ENCODE results near the gene ENC1. TPM values are rescaled to one million over a fixed set of nuclear protein-coding genes. Genes with fewer than 3 reads are reported as not detected.

ENC1 gene
- total RNA-seq, 1 donor from 2014 or later, result 54.6 TPM

DNA sequence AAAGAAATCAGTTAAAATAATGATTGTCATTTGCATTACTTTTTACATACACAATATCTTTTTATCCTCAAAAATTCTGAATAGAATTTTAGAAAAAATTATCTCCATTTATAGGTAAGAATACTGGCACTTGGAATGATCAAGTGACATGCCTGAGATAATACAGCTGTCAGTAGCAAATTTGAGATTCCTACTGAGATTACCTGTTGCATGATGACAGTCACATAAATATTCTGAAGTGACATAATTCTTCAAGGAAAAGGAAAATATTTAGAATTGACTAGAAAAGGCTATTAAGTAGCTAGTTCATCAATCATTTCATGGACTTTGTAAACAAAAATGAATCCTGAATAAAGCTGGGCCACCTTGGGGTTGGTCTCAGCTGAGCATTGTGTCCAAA lies 15.2 kb upstream of the ENC1 start:
- no peak for DNase-seq

DNA sequence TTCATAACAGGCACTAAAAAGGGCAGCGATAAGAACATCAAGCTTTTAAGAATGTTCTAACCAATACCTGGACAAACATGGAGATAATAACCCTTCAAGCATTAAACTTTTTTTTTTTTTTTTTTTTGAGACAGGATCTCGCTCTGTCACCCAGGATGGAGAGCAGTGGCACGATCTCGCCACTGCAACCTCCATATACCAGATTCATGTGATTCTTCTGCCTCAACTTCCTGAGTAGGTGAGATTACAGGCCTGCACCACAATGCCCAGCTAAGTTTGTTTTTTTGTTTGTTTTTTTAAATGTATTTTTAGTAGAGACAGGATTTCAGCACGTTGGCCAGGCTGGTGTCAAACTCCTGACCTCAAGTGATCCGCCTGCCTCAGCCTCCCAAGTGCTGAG lies 14.7 kb upstream of the ENC1 start:
- no peak for DNase-seq

DNA sequence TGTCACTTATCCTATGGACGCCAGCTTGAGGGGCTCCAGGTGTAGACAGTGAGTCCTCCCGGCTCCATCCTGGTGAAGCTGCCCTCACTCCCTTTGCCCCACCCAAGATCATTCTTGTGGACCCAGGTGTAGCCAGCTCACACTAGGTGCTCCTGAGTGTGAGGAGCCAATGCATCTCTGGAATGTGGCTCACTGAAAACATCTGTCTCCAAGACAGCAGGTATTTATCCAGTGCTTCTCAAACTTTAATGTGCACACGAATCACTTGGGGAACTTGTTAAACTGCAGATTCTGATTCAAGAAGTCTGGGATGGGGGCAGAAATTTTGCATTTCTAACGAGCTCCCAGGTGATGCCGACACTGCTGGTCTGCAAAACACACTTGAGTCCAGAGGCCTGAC lies 13.5 kb upstream of the ENC1 start:
- DNase-seq, result no peak

DNA sequence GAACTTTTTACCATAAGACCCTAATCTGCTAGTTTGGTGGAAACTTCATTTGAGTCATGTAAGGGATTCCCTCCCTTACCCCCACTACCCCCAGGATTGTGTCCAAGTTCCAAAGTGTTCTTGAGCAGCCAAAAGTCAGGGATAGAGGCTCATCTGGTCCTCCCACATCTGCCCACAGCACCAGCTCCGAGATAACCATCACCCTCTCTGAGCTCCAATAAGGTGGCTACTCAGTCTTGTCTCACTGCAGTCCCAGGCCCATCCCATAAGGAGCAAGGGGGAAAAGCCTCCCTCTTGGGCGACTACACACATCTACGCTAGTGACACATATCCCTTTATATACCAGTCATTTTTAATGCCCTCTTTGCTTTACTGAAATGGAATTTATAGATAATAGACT lies 12.0 kb upstream of the ENC1 start:
- no peak for DNase-seq

DNA sequence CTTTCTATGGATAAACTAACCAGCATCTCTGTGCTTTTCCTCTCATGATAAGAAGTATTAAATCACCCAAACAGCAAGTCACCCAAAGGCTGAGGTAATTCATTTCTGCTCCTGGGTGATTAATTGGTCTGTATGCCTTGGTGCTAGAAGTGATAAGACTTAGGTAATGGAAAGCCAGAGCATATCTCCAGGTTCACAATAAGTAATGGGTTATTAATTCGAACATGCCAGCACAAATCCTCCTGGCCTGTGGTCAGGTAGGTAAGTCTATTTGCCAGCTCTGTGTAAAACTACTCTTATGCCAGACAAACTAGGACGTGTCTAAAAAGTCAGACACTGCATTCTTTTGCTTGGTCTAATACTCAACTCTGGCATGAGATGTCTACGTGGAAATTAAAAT lies 11.2 kb upstream of the ENC1 start:
- DNase-seq, result no peak

DNA sequence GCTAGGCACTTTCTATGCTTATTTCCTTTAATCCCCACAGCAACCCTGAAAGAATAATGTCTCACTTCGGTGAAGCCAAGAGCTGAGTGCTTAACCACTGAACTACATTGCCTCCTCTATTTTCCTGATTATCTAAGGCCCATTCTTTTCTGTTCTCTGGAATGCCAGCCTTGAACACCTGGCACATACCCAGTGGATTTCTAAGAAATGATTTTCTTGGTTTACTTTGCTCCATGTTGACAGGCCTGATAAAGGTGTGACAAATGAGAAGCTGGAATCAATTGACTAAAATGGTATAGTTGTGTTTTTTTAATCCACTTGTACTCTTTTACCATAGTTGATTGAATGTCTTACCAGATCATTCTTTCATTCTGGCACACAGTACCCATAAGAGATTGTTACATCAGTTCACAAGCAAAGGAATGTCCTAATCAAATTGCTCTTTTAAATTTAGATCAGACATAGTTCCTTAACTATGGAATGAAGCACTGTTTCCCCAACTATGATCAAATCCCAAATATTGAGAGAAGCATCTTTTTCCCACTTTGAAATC lies 9.0 kb upstream of the ENC1 start:
- DNase-seq, result no peak

DNA sequence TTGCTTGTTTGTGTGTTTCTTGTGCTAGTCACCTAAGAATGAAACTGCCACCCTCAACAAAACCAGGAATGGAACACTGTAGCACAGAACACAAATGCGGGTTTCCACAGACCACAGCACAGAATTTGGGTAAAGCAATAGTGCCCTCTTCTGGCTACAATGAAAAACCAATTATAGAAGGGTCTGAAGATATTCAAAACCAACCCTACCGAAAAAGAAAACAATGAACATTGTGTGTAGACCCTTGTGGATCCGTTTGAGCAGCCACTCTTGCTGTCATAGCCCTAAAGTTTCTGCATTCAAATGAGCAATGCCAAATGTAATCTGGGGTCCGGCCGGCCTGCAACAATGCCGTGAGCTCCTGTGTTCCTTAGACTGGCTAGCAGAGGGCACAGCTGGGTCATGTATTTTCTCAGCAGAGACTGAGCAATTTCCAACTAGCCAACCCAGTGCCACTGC lies 8.3 kb upstream of the ENC1 start:
- DNase-seq, result peak; percentile 86

DNA sequence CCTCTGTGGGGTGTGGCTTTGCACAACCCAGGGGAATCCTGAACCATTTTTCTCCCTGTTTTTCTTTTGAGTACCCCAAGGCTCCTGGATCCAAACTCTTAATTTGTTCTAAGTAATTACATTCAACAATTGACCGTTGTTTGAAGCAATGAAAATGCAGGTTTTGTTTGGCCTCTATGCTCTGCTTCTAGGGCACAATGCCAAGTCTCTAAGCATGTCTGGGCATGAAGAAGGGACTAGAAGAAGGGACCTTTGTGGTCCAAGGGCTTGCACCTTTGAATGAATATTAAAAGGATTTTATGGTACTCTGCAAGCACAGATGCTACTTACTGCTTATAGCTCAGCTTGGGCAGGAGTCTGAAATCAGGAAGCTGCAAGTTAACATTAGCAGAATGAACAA lies 6.6 kb upstream of the ENC1 start:
- DNase-seq, result no peak

DNA sequence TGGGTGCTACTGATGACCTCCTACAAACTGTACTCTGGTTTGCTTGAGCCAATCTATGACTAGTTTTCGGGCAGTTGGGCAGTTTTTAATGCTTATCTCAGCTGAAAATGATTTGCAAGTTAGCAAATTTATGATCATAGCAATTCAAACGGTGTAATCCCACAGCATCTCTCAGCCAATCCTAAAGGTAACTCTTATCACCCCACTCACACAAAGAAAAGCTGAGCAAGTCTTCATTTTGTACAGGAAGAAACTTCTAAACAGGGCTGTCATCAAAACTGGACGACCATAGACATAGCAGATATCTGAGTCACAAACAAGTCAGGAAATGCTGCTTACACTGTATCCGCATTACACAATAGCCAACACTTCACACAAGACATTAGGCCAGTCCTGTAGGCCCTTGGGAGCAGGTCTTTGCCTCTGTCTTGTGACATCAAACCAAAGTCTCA lies 2.6 kb upstream of the ENC1 start:
- DNase-seq, result no peak

DNA sequence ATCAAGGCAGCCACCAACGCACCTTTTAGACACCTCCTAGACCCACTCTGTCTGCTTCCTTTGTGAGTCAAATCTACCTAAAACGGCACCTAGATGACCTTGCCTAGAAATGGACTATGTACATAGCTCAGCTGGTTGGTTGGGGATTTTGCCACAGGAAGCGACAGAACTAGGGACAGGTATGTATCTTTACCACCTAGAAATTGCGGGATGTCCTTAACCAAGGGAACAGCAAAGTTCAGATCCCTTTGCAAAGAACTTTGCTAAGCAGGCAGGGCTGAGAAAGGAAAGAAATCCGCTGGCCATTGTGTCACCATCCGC lies 2.0 kb upstream of the ENC1 start:
- DNase-seq, result no peak

DNA sequence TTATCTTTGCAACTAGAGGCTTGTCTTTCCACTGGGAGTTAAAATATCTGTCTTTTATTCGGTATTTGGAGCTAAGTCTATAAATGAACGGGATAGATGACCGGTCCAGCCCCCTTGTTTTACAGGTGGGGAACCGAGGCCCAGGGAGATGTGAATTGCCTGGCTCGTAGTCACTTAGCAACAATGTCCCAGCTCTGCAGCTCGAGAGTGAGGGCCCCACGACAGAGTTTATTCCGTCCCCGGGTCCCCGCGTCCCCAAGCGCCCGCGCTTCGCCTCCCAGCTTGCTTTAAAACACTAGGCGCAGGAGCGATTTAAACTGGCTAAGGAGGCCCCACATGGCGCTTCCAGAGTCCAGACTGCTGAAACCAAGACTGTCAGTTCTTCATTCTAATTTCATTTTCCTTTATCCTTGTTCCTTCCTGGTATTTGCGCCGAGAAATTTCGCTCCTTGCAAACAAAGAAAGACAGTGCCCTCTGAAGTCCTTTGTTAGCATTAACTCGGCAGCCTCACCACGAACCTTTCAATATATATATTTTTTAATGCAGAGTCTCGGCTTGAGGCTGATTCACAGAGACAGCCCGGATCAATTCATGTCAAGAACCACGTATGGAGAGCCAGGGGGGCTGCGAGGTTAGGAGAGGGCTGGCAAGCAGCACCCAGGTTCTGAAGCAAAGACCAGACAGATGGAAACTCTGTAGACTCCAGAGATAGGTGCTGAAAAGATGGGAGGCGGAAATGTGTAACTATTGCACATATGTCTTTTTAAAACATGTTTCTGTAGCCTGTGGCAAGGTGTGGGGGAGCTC lies 1.4 kb upstream of the ENC1 start:
- peak; percentile 93 for DNase-seq

DNA sequence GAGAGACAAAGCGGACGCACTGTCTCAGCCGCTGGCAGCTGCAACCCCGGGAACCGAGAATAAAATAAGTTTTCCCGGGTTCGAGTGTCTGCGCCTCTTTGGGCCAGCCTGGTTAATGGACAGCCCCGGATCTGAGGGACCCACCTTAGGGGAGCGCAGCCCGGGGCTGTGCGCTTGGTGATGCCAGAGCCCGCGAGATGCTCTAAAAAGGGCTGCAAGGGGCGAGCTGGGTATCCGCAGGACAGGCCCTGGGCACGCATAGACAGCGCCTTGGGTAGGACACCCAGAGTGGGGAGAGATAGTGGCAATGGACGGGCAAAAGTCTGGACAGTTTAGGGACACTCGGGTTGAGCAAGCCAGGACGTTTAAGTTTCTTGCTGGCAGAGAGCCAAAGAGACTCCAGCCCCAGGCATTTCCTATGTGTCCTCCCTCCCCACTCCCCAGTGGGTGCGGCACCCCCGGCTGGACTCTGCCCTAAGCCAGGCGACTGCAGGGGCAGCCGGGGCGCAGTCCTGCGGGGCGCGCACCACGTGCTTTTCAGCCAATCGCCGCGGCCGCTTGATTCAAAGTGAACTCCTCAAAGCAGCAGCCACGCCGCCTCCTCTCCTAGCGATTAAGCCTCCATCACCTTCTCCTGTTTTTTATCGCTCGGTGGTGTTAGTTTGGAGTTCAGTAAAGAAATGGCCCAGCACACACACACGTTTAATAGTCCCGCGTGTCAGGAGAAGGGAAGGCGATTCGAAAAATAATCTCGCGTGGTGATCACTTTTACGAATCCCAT lies 616 bp upstream of the ENC1 start:
- DNase-seq, result peak; percentile 87

DNA sequence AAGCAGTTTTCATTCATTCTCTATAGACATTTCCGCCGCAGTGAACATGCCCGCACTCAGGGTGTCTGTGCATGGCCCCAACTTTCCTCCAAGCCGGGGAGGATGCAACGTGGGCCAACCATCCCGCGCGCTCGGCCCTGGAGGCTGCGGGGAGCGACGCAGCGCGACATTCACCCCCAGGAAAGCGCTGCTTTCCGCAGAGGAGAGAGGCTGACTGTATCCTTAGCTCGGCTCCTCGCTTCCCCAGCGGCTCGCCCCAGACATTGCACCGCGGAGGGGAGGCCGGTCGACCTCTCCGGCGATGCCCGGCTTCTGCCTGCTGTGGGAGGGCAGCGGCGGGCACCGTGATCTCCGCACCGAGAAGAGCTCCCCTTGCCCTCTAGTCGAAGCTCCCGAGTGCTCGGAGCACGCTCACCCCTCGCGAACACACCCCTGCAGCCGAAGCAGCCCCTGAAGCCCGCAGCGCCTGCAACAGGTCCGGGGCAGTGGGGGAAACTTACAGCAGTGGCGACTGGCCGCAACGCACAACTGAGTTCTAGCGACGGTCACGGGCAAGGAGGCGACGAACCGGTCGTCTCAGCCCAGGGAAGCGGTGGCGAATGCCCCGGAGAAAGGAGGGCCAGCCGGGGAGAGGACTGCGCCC lies 600 bp downstream of the ENC1 start:
- DNase-seq, result peak; percentile 46

DNA sequence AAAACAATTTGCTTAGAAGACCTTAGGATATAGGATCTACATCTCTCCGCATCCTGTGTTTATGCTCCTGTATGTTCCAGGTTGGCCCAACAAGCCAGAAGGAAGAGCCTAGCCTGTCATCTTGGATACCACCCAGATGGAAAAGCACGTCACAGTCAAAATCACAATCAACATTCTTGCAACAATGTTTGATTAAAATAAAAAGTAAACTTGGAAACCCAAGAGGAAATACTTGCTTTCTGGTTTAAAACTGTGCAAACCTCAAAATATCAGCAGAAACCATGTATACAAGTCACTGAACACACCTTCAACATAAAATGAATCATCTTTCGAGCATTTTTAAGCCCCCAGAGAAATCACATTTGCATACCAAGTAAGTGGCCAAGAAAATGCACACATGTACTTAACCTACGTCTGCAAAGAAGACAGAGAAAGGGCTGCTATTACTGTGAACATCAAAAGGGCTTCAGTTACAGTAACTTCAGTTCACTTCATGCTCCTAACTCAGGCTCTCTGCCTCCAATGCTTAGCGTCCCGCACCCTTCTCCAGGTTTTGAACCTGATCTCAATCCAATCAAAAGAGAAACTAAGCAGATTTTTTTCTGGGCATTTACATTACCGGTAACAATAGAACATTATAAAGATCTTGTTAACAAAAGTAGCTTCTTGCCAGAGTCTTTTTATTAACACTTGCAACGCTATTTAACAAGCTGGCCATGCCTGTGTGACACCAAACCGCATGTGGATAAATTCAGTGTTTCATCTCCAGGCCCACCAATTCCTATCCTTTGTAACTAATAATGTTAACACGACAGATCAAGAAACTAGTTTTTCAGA lies 1.3 kb downstream of the ENC1 start:
- DNase-seq, result peak; percentile 65

DNA sequence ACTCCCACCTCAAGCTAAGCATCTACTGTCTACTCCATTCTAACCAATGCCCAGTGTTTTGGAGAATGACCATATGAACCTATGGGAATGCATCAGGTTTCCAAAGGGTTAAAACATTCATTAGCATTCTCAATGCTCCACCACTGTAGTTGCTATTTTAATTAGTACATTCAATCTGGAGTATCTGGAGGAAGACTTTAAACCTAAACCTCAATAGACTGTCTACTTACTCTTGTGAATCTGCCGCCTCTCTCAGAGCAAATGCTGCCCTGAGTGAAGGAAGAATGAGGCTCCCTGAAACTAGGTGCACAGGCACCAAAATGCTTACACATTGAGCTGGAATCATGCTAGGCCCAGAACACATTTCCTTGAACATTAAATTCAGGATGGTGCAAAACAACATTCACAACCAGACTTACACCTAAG lies 2.0 kb downstream of the ENC1 start:
- DNase-seq, result peak; percentile 54

DNA sequence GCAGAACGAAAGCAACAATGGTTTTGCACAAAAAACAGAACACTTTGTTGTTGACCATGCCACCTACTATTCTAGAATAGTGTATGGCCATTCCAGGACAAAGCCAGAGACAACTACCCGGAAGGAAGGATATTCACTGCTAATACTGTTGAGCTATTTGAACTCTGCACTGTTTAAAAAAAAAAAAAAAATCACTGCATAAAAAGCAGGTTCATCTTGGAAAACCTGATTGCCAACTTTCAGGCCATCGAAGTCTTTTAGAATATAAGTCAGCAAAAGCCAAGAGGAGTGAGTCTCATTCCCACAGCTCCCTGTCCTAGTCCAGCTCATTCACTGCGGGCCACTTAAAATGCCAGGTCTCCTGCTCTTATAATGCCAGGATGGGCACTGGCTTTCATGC lies 4.0 kb downstream of the ENC1 start:
- no peak for DNase-seq

DNA sequence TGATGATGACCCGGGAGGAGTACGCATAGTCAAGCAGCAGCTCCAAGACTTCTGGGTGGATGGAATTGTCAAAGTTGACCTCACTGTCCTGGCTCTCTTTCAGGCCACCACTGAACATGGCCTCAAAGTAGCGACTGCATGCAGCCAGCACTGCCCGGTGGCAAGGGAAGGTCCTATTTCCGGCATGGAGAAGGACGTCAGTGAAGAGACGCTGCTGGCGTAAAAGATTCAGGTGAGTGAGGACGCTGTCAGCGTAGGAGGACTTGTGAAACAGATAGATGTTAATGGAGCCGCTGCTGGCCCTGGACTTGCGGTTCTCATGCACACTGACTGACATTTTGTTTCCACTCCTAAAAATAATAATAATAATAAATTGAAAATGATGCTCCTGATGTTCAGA lies 4.4 kb downstream of the ENC1 start:
- no peak for DNase-seq

DNA sequence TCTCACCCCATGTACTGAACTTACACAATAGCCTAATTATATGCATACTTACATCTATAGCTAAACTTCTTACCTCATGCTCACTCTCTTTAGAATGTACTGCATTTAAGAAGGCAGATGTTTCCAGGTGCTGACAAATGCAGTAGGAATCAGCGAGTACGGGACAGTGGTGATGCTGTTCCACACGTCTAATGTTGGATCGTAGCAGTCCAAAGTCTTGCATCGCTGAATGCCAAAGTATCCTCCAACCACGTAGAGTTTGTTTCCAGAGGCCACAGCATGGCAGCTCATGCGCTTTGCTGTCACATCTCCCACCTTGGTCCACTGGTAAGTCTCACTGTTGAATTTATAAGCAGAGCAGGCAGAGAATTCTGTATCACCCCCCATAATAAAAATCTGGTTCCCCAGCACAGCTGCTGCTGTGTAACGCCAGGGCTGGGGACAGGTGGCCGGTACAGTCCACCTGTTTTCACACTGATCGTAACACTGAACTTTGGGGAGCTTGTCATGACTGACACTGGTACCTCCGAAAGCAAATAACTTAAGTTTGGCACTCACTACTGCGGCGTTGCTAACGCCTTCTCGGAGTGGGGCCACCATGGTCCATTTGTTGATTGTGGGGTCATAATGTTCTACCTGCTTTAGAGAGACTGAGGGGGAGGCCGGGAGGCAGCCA lies 5.8 kb downstream of the ENC1 start:
- no peak for DNase-seq

DNA sequence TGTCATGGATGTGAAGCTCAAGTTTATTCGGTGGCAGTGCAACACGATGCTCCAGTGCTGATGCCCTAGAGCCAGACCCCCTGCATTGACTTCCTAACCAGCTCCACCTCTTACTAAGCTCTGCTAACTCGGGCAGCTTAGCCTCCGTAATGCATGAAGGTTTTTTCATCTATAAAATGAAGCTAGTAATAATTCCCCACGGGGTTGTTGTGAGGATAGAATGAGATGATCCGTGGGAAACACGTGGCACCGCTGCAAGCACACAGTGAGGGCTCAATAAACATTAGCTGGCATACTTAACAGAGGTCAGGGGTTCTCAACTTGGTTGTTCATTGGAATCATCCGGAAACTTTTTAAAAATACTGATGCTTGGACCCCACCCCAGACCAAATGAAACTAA lies 6.8 kb downstream of the ENC1 start:
- no peak for DNase-seq

DNA sequence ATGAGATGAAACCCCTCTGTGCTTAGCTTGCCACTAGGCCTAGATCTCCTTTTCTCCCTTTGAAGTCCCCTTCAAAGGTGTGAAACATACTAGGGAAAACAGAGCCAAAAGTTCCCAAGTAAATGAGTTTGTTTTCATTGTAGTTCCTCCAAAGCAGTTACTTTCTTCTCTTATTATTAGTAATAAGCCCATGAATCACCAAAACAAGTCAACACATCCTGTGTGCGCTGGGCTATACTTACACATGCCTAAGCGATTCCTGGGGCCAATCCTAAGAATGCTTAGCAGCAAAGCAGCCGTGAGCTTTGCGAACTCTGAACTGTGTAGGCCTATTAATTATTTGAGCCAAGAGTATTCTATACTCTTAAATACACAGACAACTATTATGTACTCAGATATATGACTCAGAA lies 7.6 kb downstream of the ENC1 start:
- DNase-seq, result no peak

Measured in tongue (tissue), 2 donors.